OCI-LY1 (cell line): ENCODE data around the gene DOCK10.

Experiments used
- H2AFZ ChIP-seq: fragments of 200-600 bp; sonication (generic), shearing (Covaris generic); 2 replicates; pipeline ENCODE4 v1.6.0; 2014; ENCODE audit warnings: antibody characterized with exemption, mild to moderate bottlenecking, low read length
- H3F3A ChIP-seq: fragments of 200-600 bp; sonication (generic), shearing (Covaris generic); 2 replicates; pipeline ENCODE4 v1.6.0; 2014; ENCODE audit warnings: mild to moderate bottlenecking, antibody characterized with exemption, low read length, moderate library complexity; ENCODE audit not compliant: insufficient read depth
- H3K27ac ChIP-seq: fragments of 200-600 bp; sonication (generic); 2 replicates; pipeline ENCODE4 v1.5.1; 2014; ENCODE audit warnings: low read length, mixed run types, mild to moderate bottlenecking, low read depth; ENCODE audit not compliant: poor library complexity, severe bottlenecking
- H3K27me3 ChIP-seq: fragments of 200-600 bp; sonication (generic); 2 replicates; pipeline ENCODE4 v1.6.0; 2014; ENCODE audit warnings: antibody characterized with exemption, mild to moderate bottlenecking, low read length, moderate library complexity; ENCODE audit not compliant: insufficient read depth
- H3K36me3 ChIP-seq: fragments of 200-600 bp; sonication (generic); 2 replicates; pipeline ENCODE4 v1.6.1; 2014; ENCODE audit warnings: mild to moderate bottlenecking, antibody characterized with exemption, low read length, moderate library complexity, mixed read lengths; ENCODE audit not compliant: insufficient read depth
- H3K4me1 ChIP-seq: fragments of 200-600 bp; sonication (generic); 2 replicates; pipeline ENCODE4 v1.5.1; 2014; ENCODE audit warnings: mild to moderate bottlenecking, low read length, moderate library complexity; ENCODE audit not compliant: insufficient read depth, severe bottlenecking
- H3K4me2 ChIP-seq: fragments of 200-600 bp; sonication (generic), shearing (Covaris generic); 2 replicates; pipeline ENCODE4 v1.6.1; 2014; ENCODE audit warnings: low read length
- H3K4me3 ChIP-seq: fragments of 200-600 bp; sonication (generic); 2 replicates; pipeline ENCODE4 v1.5.1; 2014; ENCODE audit warnings: low read length, low read depth, mild to moderate bottlenecking, mixed read lengths; ENCODE audit not compliant: poor library complexity, severe bottlenecking
- H3K79me2 ChIP-seq: fragments of 200-600 bp; shearing (Covaris generic); 2 replicates; pipeline ENCODE4 v1.6.1; 2016; ENCODE audit warnings: mixed run types, low read length, mixed read lengths; ENCODE audit not compliant: insufficient read depth
- H3K9ac ChIP-seq: fragments of 200-600 bp; sonication (generic), shearing (Covaris generic); 2 replicates; pipeline ENCODE4 v1.6.1; 2014; ENCODE audit warnings: mild to moderate bottlenecking, low read length, mixed read lengths
- H3K9me2 ChIP-seq: fragments of 200-600 bp; sonication (generic), shearing (Covaris generic); 2 replicates; pipeline ENCODE4 v1.6.1; 2014; ENCODE audit warnings: low read depth, mild to moderate bottlenecking, low read length, mixed read lengths
- H3K9me3 ChIP-seq: fragments of 200-600 bp; shearing (Covaris generic); 2 replicates; pipeline ENCODE4 v1.6.1; 2014; ENCODE audit warnings: low read length, mixed read lengths
- H4K20me1 ChIP-seq: fragments of 200-600 bp; sonication (generic), shearing (Covaris generic); 2 replicates; pipeline ENCODE4 v1.6.0; 2016; ENCODE audit warnings: mild to moderate bottlenecking, low read length; ENCODE audit not compliant: insufficient read depth
- EZH2 ChIP-seq: fragments of 200-600 bp; sonication (generic), shearing (Covaris generic); IDR thresholded peaks from 2 replicates; pipeline ENCODE4 v1.8.0; 2017; ENCODE audit warnings: borderline replicate concordance, mixed run types, mild to moderate bottlenecking, antibody characterized with exemption, low read length, moderate library complexity, mixed read lengths
- TF ChIP-seq, protein P1 (sequence below): fragments of 200-600 bp; sonication (generic), shearing (Covaris generic); IDR thresholded peaks from 2 replicates; pipeline ENCODE4 v1.5.1; 2017; ENCODE audit warnings: mild to moderate bottlenecking, antibody characterized with exemption, low read length, moderate library complexity, mixed read lengths

The DOCK10 gene

DNA sequence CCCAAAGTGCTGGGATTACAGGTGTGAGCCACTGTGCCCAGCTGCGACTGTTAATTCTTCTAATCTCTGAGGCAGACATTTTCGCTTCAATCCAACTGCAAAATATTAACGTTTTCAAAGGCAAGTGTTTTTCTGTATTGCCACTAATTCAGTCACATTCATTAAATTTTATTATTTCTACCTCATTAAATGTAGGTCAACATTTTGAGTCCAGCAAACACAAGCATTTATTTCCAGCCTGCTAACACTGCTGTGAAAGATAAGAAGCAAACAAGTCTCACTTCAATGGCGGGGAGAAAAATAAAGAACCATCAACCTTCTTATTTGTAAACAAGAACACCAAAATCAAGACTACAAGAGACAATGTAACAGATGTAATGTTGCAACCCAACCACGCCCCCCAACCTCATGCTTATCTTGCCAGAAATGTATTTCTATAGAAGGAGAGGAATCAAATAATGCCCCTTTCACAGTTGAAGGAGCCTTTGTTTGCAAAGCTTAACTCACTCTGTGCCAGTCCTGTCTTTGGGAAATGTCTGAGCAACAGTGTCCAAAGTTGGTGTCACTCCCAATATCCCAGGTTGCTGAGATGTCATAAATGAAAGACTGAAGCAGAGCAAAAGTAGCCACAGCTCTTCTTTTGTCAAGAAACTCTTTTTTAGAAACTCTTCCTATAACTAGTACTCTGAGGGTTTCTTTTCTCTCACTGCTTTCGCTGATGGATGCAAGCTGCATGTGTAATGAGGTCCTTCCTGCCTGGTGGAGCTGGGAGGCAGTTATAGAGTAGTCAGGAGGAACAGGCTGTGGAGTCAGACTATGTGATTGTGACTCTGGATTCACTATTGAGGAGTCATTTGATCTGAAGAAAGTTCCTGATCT, 8.6 kb downstream of the DOCK10 start:
- Histone ChIP-seq H3K9ac (no peak overlapping the region), H3K36me3 (no peaks in the 10 kb centered on the region), H3K4me2 (no peak overlapping the region), H3K27me3 (no peaks in the 10 kb centered on the region), H3K27ac (no peak overlapping the region), H3K79me2 (no peaks in the 10 kb centered on the region), H3K4me3 (no peak overlapping the region), H3F3A (no peaks in the 10 kb centered on the region), H3K4me1 (no peaks in the 10 kb centered on the region), H4K20me1 (no peaks in the 10 kb centered on the region), H3K9me3 (no peaks in the 10 kb centered on the region), H2AFZ (no peak overlapping the region), H3K9me2 (no peaks in the 10 kb centered on the region)
- no peak for TF ChIP-seq EZH2
- TF ChIP-seq, protein P1, sequence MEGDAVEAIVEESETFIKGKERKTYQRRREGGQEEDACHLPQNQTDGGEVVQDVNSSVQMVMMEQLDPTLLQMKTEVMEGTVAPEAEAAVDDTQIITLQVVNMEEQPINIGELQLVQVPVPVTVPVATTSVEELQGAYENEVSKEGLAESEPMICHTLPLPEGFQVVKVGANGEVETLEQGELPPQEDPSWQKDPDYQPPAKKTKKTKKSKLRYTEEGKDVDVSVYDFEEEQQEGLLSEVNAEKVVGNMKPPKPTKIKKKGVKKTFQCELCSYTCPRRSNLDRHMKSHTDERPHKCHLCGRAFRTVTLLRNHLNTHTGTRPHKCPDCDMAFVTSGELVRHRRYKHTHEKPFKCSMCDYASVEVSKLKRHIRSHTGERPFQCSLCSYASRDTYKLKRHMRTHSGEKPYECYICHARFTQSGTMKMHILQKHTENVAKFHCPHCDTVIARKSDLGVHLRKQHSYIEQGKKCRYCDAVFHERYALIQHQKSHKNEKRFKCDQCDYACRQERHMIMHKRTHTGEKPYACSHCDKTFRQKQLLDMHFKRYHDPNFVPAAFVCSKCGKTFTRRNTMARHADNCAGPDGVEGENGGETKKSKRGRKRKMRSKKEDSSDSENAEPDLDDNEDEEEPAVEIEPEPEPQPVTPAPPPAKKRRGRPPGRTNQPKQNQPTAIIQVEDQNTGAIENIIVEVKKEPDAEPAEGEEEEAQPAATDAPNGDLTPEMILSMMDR: no peak

DNA sequence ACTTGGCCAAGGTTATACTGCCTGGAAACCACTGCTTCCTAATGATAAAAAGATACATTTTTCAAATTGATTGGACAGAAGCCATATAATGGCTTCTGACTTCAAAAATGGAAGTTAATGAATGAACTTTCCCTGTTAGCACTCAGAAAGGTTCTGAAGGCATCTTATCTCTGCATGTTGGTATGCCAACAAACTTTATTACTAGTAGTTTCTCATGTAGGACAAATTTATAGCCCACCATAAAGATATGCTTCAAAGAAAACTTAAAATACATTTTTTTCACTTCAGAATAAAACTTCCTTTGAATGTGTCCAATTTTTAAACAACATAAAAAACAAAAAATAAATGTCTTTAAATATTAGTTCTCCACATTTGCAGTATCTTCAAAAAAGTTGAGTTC, 10.0 kb downstream of the DOCK10 start:
- no peak overlapping the region for H2AFZ ChIP-seq
- no peaks in the 10 kb centered on the region for H3K36me3 ChIP-seq
- H3K4me2 ChIP-seq: no peak overlapping the region
- H3K4me3 ChIP-seq: no peak overlapping the region
- no peak overlapping the region for H3K9ac ChIP-seq
- H3K9me3 ChIP-seq: no peaks in the 10 kb centered on the region
- no peaks in the 10 kb centered on the region for H3K79me2 ChIP-seq
- H3K4me1 ChIP-seq: no peaks in the 10 kb centered on the region
- no peaks in the 10 kb centered on the region for H3F3A ChIP-seq
- no peaks in the 10 kb centered on the region for H3K9me2 ChIP-seq
- TF ChIP-seq, protein P1: no peak
- TF ChIP-seq EZH2: no peak
- no peaks in the 10 kb centered on the region for H4K20me1 ChIP-seq
- no peaks in the 10 kb centered on the region for H3K27me3 ChIP-seq
- H3K27ac ChIP-seq: no peak overlapping the region

DNA sequence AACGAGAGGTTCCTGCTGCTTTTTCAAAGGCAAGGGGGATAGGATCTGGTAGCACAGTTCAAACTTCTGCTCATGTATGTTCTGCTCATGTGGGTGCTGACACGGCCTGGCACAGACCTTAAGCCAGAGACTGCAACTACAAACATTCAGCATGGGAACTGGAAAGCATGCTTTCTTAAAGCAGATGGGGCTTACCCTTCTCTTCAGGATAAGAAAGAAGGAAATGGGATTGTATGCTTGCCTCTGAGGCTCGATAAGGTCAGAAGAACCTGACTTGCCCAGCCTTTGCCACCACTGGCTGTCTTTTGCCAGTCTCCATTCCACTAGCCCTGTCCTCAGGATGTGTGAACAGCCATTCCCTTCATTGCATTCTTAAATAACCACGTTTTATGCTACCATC, 10.7 kb downstream of the DOCK10 start:
- no peak overlapping the region for H3K4me2 ChIP-seq

More for the DNA sequence above, 10.7 kb downstream of the DOCK10 start:
- TF ChIP-seq EZH2: no peak
- TF ChIP-seq, protein P1: no peak
- H3K27ac ChIP-seq: no peak overlapping the region
- no peaks in the 10 kb centered on the region for H3K9me2 ChIP-seq
- no peaks in the 10 kb centered on the region for H3K79me2 ChIP-seq
- H3K36me3 ChIP-seq: no peaks in the 10 kb centered on the region
- no peak overlapping the region for H3K4me3 ChIP-seq
- no peak overlapping the region for H2AFZ ChIP-seq
- H3F3A ChIP-seq: no peaks in the 10 kb centered on the region
- no peak overlapping the region for H3K9ac ChIP-seq
- no peaks in the 10 kb centered on the region for H4K20me1 ChIP-seq
- H3K9me3 ChIP-seq: no peaks in the 10 kb centered on the region
- H3K4me1 ChIP-seq: no peaks in the 10 kb centered on the region
- no peaks in the 10 kb centered on the region for H3K27me3 ChIP-seq
